NB4 (cell line): ENCODE results near the gene KIF9.
"Not testable (repeated sequence)": the region's sequence is repeated elsewhere in the genome, so short reads cannot be mapped to it uniquely, and the experiment has no call there.

ENCODE experiments used
- DNase-seq: peaks from one replicate; pipeline ENCODE4 v3.0.0; 2010; ENCODE audit warnings: low read depth
- H3K4me3 ChIP-seq: one replicate; pipeline ENCODE4 v1.5.1; 2011; ENCODE audit warnings: mild to moderate bottlenecking, low read depth, low read length, moderate library complexity
- MAX ChIP-seq: IDR thresholded peaks from 2 replicates; pipeline ENCODE4 v1.6.1; 2011; ENCODE audit warnings: low read depth, low read length
- MYC ChIP-seq: IDR thresholded peaks from 2 replicates; pipeline ENCODE4 v1.6.1; 2011; ENCODE audit warnings: low read depth, low read length
- POLR2A ChIP-seq: IDR thresholded peaks from 2 replicates; pipeline ENCODE4 v1.6.1; 2011; ENCODE audit warnings: mild to moderate bottlenecking; ENCODE audit not compliant: insufficient read length; ENCODE audit errors: extremely low read depth
- TF ChIP-seq, protein P1 (sequence below): IDR thresholded peaks from one replicate; pipeline ENCODE4 v1.5.1; 2012; ENCODE audit warnings: low read depth, low read length

Gene KIF9

DNA sequence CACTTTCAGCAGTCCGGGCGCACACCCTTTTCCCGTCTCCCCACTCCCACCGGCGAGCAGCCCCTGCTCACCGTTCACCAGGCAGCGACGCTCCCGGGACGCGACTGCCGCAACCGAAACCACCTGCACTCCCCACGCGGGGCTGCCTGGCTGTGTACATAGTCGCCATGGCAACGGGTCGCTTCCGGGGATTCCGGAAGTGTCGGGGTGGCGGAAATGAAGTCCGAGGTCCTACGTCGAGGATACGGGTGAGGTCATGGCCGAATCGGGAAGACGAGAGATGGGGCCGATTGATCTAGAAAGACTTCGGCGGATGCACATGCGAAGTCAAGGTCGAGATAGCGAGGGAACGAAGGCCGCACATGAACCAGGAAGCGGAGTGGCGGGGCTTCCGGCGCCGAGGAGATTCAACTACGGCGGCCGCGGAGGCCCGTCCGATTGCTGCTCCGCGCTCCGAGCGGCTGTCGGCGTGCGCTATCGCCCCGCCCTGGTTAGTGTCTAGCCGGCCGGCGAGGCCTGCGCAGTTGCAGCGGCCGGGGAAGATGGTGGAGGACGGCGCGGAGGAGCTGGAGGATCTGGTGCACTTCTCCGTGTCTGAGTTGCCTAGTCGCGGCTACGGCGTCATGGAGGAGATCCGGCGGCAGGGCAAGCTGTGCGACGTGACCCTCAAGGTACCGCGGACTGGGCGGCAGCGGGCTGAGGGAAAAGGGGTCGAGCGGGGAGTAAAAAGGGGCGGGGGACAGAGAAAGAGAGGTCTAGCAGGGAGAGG lies at the start of gene KIF9, which contains the start of gene KLHL18:
KIF9 (minus strand) TSS at position 376 of the 769 bp plus-strand sequence. CDS start 5,425 bp downstream, outside the sequence.
KLHL18 (plus strand) TSS at position 521 of the 769 bp plus-strand sequence; CDS start at position 543, 22 bp downstream.
- peak; percentile 79 for TF ChIP-seq MYC
- peak; percentile 86 for TF ChIP-seq MAX
- TF ChIP-seq POLR2A, result peak; percentile 63
- TF ChIP-seq, protein P1, sequence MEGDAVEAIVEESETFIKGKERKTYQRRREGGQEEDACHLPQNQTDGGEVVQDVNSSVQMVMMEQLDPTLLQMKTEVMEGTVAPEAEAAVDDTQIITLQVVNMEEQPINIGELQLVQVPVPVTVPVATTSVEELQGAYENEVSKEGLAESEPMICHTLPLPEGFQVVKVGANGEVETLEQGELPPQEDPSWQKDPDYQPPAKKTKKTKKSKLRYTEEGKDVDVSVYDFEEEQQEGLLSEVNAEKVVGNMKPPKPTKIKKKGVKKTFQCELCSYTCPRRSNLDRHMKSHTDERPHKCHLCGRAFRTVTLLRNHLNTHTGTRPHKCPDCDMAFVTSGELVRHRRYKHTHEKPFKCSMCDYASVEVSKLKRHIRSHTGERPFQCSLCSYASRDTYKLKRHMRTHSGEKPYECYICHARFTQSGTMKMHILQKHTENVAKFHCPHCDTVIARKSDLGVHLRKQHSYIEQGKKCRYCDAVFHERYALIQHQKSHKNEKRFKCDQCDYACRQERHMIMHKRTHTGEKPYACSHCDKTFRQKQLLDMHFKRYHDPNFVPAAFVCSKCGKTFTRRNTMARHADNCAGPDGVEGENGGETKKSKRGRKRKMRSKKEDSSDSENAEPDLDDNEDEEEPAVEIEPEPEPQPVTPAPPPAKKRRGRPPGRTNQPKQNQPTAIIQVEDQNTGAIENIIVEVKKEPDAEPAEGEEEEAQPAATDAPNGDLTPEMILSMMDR, result no peak
- peak; percentile 93 for DNase-seq
- peak within 1 kb of the TSS; percentile 92 for H3K4me3 ChIP-seq

DNA sequence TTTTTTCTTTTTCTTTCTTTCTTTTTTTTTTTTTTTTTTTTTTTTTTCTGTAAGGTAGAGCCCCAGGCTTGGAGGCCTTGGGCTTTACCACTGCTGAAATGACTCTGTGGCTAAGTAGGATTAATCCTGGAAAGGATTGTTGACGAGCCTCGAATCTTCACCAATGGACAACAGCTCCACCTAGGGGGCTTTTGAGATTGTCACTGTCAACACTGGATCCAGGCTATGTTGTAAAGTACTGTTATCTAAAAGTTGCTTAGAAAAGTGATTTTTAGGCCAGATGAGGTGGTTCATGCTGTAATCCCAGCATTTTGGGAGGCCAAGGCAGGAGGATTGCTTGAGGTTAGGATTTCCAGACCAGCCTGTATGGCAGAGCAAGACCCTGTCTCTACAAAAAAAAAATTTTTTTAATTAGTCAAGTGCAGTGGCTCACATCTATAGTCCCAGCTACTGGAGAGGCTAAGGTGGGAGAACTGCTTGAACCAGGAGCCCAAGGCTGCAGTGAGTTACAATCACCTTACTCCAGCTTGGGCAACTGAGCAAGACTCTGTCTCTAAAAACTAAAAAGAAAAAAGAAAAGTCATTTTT lies 41.8 kb upstream of the KIF9 start:
- TF ChIP-seq, protein P1, result peak; percentile 75
- no peak for TF ChIP-seq POLR2A
- TF ChIP-seq MYC, result no peak
- TF ChIP-seq MAX, result no peak
- peak; percentile 77 for DNase-seq

GRCh38 chr3:47323431-47324277 lies 41.1 kb upstream of the KIF9 start:
- no peak overlapping the region for H3K4me3 ChIP-seq
- DNase-seq, result no peak
- TF ChIP-seq POLR2A (no peak), MAX (no peak), MYC (no peak)
- TF ChIP-seq, protein P1, result no peak

More for the DNA sequence above, 41.8 kb upstream of the KIF9 start:
- H3K4me3 ChIP-seq, result no peak overlapping the region

- DNase-seq, result no peak
- no peak overlapping the region for H3K4me3 ChIP-seq
- TF ChIP-seq MYC (no peak), MAX (no peak), POLR2A (no peak)
- TF ChIP-seq, protein P1, result no peak
These were observed 37.4 kb upstream of the KIF9 start for GRCh38 chr3:47319956-47320355.

GRCh38 chr3:47318916-47319315 lies 36.3 kb upstream of the KIF9 start:
- H3K4me3 ChIP-seq, result no peak overlapping the region
- TF ChIP-seq POLR2A (no peak), MYC (no peak)
- TF ChIP-seq, protein P1, result no peak
- no peak for DNase-seq

- H3K4me3 ChIP-seq, DNase-seq: not testable (repeated sequence)
These were observed 33.6 kb upstream of the KIF9 start for GRCh38 chr3:47316151-47316550.
